ENCODE measurements around the gene CIART. TPM values are rescaled to one million over a fixed set of nuclear protein-coding genes. Genes with fewer than 3 reads are reported as not detected.

Gene CIART
- total and polyA plus RNA-seq, 10 of the 15 experiments (the other 5 are each of a cell fraction or from before 2014, with no cell fraction given) = 0.44 to 1.4 (median 0.67) TPM

GRCh38 chr1:150273311-150273710 is 9.0 kb upstream of the CIART start:
- Histone ChIP-seq H3K9ac (ENCODE audit: control insufficient read depth, insufficient read depth, low read length) (no peak overlapping the region), H3K79me2 (ENCODE audit: control insufficient read depth, insufficient read depth, low read length) (peaks cover 7% of the 10 kb centered on the region), H3K27ac (ENCODE audit: control insufficient read depth, insufficient read depth) (peak overlapping the region; percentile 51; the same call in 1 of the 2 replicates), H3K36me3 (ENCODE audit: control insufficient read depth in 2 of 2, insufficient read depth in 2 of 2, low read length in 1 of 2) (no peaks in the 10 kb centered on the region), H2AFZ (ENCODE audit: control insufficient read depth, low read depth, low read length) (no peak overlapping the region), H3K27me3 (replicated peaks in 1 of 2; ENCODE audit: control insufficient read depth in 2 of 2, insufficient read depth in 2 of 2, low read length in 1 of 2) (no peaks in the 10 kb centered on the region), H3K4me3 (0 out of 2 replicates have a peak overlapping the region, but pooled peaks have one; percentile 15), H3K4me1 (ENCODE audit: control insufficient read depth, insufficient read depth, low read length) (peaks cover 13% of the 10 kb centered on the region), H3K4me2 (ENCODE audit: control insufficient read depth, insufficient read depth) (peak overlapping the region; percentile 49), H3K9me3 (replicated peaks; ENCODE audit: control insufficient read depth, insufficient read depth, low read length) (no peaks in the 10 kb centered on the region), H4K20me1 (ENCODE audit: control insufficient read depth, insufficient read depth) (no peaks in the 10 kb centered on the region)
- FAIRE-seq (no peak), ATAC-seq (no peak), DNase-seq (ENCODE audit: low read depth, low spot score) (no peak)
- POLR2A ChIA-PET = interaction anchor here (0.5 to 1.8 kb wide), 5 partner anchors 14 to 91 kb away, joined by 3 to 6 read pairs (median 3); partner anchors contain the start of gene RPRD2
- BruUV-seq (replicated peaks) = no TSS peak
- SMC1A ChIA-PET (ENCODE audit: uncharacterized antibody, unreplicated experiment) = interaction anchor here (0.8 to 2.4 kb wide), 8 partner anchors 11 to 287 kb away, joined by 3 to 6 read pairs (median 4); no protein-coding TSS in a partner anchor
- CTCF ChIA-PET = interaction anchor here (0.9 to 4.3 kb wide), 3 partner anchors 8 to 104 kb away, joined by 3 to 29 read pairs (median 4); no protein-coding TSS in a partner anchor
- RAD21 ChIA-PET (ENCODE audit: unreplicated experiment) = interaction anchor here (1.9 kb wide), 1 partner anchor 17 kb away, joined by 7 read pairs; no protein-coding TSS in a partner anchor
- WGBS (ENCODE audit: insufficient coverage, insufficient replicate concordance, low lambda C conversion rate, missing lambda C conversion rate) = 50% methylated on average over 1 of the region's 1 CpG
- intact Hi-C loops (cut with micrococcal nuclease; ENCODE audit: unreplicated experiment) = loop anchor here (5.0 kb wide), 1 partner anchor 36 kb away; the partner anchor contains the start of gene ANP32E
- in situ Hi-C loops (cut with MboI) = no loop called here
- TF ChIP-seq CBX3 (IDR thresholded peaks at IDR 0.05; ENCODE audit: borderline replicate concordance, low read depth) = no peak
- no peak for TF ChIP-seq RELB (IDR thresholded peaks at IDR 0.05; ENCODE audit: low read depth)
- no peak for TF ChIP-seq GATAD2B (conservative IDR thresholded peaks at IDR 0.05; ENCODE audit: low read depth)
- TF ChIP-seq MTA3 (IDR thresholded peaks at IDR 0.05; ENCODE audit: borderline replicate concordance, low read length) = no peak
- no peak for TF ChIP-seq RELA (IDR thresholded peaks at IDR 0.05; ENCODE audit: borderline replicate concordance, partially characterized antibody)
- no peak for TF ChIP-seq SIX5 (IDR thresholded peaks at IDR 0.05; ENCODE audit: low read depth, low read length, severe bottlenecking)
- TF ChIP-seq RUNX3 (IDR thresholded peaks at IDR 0.05; ENCODE audit: low read length) = peak; percentile 50
- no peak for TF ChIP-seq E4F1 (IDR thresholded peaks at IDR 0.05; ENCODE audit: borderline replicate concordance, partially characterized antibody)
- TF ChIP-seq FOXM1 (IDR thresholded peaks at IDR 0.05; ENCODE audit: low read depth, low read length) = peak; percentile 24; the same call in 1 of the 2 replicates
- no peak for TF ChIP-seq PRDM15 (CRISPR knock-in tag; IDR thresholded peaks at IDR 0.05)
- no peak for TF ChIP-seq ZBTB11 (CRISPR knock-in tag; IDR thresholded peaks at IDR 0.05)
- no peak for TF ChIP-seq CBX5 (IDR thresholded peaks at IDR 0.05; ENCODE audit: low read depth)
